GM21528 (cell line): ENCODE results near the gene ADAMTS17.

Source experiments
- ATAC-seq: cut with Tn5 transposase; IDR thresholded peaks from one replicate; pipeline ENCODE4 v1.9.1; 2021; ENCODE audit warnings: mild to moderate bottlenecking, moderate library complexity; ENCODE audit not compliant: unreplicated experiment, low FRiP score

The ADAMTS17 gene

GRCh38 chr15:100154338-100154737 lies 187.4 kb downstream of the ADAMTS17 start:
- ATAC-seq, result no peak

GRCh38 chr15:100152463-100152862 lies 189.3 kb downstream of the ADAMTS17 start:
- ATAC-seq, result no peak

GRCh38 chr15:100150906-100151305 lies 190.9 kb downstream of the ADAMTS17 start:
- ATAC-seq, result no peak

DNA sequence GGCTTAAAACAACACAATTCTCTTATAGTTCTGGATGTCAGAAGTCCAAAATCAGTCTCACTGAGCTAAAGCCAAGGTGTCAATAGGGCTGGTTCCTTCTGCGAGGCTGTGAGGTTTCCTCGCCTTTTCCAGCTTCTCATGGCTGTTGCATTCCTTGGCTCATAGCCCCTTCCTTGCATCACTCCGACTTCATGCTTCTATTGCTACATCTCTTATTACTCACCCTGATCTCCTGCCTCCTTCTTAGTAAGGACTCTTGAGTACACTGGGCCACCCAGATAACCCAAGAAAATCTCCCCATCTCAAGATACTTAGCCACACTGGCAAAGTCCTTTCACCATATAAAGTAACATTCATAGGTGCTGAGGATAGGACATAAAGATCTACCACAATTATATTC lies 193.9 kb downstream of the ADAMTS17 start:
- ATAC-seq, result no peak

DNA sequence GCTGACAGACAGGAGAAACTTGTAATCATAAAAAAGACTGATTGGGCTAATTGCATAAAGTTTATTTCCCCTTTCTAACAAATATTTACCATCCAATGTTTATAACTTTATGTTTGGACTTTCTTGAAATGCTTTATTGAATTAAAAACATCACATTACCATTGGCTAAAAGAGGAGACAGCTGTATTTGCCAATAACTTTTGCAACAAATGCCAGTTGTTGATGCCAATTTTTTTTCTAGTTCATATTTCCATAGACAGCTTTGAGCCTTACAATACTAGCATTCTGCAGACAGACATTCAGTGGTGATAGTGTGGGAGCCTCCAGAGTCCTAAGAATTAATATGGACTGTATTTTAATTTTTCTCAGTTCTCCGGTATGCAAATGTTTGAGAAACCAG lies 198.4 kb downstream of the ADAMTS17 start:
- no peak for ATAC-seq

DNA sequence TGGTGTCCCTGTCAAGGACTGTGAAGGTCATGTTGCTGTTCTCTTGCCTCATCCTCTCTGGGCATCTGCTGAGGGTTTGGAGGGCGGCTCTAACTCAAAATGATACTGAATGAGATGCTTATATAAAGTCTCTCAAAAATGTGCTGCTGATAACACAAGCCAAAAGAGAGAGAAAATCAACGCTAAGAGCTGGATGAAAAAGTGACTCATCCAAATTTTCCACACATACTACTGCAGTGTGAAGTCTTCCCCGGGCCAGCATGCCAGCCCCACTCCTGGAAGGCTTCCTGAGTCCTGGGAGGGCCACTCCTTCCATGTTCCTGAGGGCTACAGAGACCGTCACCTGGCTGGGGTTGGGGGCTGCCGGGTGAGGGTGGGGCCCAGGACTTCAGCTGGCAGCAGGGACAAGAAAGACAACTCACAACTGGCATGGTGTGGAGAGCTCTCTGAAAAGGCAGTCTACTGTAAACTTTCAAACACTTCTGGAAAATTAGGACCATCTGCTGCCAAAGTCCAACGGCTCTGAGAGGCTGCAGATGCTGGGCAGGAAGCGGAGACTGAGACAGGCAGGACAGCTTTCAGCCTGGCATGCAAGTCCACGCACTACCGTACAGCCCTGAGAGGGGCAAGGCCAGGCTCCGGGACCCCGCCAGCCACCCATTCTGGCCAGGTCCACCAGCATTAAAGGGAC lies 200.3 kb downstream of the ADAMTS17 start:
- no peak for ATAC-seq

GRCh38 chr15:100140527-100141308 lies 201.1 kb downstream of the ADAMTS17 start:
- ATAC-seq, result no peak

- ATAC-seq, result no peak
These were observed 207.2 kb downstream of the ADAMTS17 start for GRCh38 chr15:100134586-100134985.

DNA sequence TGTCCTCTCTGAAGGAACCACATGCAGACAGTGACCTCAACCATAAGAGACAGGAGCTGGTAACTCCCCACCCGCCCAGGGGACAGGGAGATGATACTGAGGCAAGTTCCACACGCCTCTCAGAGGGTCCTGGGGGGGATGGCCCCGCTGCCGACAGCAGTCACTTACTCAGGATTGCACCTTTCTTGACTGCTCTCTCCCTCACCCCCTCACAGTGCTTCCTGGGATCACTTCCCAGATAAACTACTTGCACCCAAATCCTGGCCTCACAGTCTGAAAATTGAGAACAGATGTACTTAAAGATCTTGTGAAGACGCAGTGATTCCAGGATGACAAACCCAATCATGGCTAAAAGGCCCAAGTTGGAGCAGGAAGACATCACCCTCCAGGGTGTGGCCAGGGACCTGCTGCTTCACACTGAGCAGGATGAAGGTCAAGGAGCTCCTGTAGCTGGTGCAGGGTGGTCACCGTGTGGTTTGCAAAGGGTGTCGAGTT lies 207.6 kb downstream of the ADAMTS17 start:
- no peak for ATAC-seq

DNA sequence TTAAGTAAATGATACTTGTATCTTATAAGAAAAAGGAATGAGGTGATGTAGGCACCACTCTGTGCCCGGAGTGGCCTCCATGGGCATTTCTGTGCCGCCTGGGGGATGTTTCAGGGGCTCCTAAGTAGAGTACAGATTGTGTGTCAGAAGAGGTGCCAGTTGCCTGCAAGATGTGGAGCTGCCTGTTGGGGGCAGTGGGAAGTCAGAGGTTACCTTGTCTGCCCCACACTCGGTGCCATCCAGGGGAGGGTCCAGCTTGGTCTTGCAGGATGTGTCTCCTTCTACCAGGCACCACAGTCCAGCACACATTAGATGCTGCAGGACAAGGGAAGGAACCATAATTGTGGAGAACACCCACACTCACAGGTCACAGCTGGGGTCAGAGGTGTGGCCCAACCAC lies 208.8 kb downstream of the ADAMTS17 start:
- no peak for ATAC-seq

DNA sequence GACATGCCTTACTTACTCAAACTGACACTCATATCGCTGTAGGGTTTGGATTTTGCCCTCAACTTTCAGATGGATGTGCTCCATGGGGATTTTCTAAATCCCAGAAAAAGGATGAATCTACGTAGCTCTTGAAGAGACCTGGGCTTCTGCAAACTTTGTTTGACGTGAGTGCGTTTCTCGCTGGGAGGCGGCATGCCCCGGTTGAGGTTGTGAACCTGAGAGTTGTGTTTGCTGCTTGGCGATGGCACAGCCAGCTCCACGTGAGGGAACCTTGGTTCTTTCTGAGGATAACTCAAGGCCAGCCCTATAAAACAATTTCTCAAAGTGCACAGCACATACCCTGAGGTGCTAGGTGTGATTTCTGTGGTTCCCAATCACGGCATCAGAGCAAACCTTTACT lies 209.5 kb downstream of the ADAMTS17 start:
- ATAC-seq, result no peak

GRCh38 chr15:100131321-100132224 lies 210.2 kb downstream of the ADAMTS17 start:
- ATAC-seq, result no peak

DNA sequence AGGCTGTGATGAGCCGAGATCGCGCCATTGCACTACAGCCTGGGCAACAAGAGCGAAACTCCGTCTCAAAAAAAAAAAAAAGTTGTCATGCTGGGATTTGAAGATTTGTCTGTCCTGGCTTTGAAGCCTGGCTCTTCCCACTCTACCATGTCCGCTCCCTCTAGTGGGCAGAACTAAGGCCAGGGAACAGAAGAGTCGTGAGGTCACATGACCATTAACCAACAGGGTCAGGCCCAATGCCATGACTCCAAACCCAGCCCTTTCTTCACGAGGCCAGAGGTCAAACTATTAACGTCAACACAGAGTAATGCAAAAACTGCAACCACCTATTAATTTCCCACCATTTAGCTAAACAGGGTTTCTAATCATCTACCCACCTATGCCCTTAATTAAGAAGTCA lies 212.1 kb downstream of the ADAMTS17 start:
- no peak for ATAC-seq

DNA sequence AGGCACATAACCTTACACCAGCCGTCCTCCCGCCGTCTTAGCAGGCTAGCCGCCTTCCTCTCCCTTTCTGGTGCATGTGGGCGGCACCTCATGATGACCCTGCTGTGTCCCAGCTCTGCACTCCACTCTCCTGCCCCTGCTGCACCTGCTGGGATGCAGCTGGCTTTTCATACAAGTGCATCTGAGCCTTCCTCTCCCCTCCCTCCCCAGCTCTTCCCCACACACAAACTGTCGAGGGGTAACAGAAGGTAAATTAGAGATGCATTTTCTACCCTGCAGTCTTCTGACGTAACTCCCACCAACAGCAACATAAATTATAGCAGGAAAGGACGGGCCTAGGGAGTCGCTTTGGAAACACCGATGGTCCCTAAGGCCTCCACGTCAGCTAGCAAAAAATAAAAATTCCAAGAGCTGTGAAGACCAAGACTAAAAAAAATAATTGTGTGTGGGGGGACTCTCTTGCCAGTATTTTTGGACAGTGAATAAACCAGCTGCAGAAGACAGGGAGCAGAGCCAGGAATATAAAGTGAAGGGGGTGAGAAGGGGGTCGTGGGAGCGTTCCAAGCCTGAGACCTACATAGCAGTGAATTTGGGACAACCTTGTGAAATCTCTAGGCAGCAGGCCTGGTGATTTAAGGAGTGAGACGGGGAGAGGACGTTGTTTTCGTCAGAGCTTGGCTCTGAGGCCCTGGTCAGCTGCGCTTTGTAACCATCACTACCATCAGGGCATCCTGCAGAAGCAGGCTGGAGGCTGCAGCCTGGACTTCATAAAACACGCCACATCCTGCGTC lies 216.2 kb downstream of the ADAMTS17 start:
- ATAC-seq, result no peak

DNA sequence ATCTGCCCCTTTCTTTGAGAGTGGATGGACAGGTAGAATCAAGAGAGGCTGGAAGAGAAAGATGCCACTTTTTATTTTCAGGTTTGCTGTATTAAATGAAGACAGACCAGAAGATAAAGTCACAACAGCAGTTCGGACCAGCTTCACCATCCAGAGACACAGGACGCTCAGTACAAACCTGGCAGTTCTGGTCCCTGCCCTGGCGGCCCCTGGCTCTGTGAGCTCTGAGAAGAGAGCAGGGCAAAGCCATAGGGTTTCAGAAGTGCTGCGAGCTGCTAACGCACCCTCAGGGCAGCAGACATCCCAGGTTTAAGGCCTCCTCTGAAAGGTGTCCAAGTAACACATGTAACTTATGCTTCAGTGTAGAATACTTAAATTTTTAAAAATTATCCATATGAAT lies 216.8 kb downstream of the ADAMTS17 start:
- no peak for ATAC-seq

GRCh38 chr15:100124361-100124760 lies 217.4 kb downstream of the ADAMTS17 start:
- no peak for ATAC-seq

DNA sequence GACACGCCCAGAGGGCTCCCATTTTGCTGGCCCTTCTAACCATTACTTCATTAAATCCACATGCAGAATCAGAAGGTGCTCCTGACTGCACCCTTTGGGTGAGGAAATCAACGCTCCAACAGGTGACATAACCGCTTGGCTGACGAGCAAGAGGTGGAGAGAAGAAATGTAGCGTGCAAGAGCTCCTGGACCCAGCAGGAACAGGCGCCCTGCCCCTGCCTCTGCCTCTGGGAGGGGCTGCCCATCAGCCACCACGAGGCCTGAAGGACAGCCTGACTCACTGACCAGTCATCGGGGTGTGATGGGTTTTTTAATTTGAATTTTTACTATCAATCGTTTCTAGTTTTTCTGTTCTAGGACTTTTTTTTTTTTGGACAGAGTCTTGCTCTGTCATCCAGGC lies 218.2 kb downstream of the ADAMTS17 start:
- no peak for ATAC-seq

DNA sequence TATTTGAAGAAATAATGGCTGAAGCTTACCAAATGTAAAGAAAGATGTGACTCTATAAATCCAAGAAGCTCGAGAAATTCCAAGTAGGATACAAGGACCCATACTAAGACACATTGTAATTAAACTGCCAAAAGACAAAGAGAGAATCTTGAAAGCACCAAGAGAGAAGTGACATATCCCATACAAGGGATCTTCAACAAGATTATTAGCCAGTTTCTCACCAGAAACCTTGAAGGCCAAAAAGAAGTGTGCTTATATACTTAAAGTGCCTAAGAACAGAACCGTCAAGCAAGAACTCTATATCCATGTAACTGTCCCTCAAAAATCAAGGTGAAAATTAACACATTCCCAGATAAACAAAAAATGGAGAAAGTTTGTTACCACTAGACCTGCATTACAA lies 220.5 kb downstream of the ADAMTS17 start:
- ATAC-seq, result no peak

DNA sequence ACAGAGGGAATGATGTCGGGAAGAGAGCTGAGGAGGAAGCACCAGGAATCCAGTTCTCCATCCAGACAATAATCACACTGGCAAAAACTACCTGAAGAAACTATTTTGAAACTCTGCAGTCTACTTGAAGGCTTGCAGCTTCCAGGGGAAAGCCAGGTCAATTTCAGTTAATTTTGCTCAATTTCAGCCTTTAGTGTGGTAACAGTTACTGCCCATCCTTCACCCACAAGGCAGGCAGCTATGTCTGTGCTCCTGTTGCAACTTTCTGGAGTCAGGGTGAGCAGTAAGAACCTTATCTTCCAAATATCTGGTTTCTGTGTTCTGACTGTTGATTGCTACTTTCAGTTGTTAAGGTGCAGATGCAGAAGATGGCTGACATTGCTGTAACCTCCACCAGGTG lies 221.7 kb downstream of the ADAMTS17 start:
- no peak for ATAC-seq

- no peak for ATAC-seq
These were observed 223.2 kb downstream of the ADAMTS17 start for GRCh38 chr15:100118546-100118945.
